Measurements from ENCODE around the gene TTLL9.

GRCh38 chr20:31968291-31969126 is 98.1 kb downstream of the TTLL9 start:
- TF ChIP-seq EZH2 (IDR thresholded peaks at IDR 0.05; ENCODE audit: borderline replicate concordance, low read depth, low read length, poor library complexity, severe bottlenecking): no peak
- TF ChIP-seq CTCF (conservative IDR thresholded peaks at IDR 0.05; ENCODE audit: low read depth, low read length): no peak
